Neural cell (in vitro differentiated cells): ENCODE measurements around the gene HMCN2. TPM values are rescaled to one million over a fixed set of nuclear protein-coding genes. Genes with fewer than 3 reads are reported as not detected.

Source experiments
- H2AFZ ChIP-seq: fragments of 200-600, 300-800 bp; sonication (generic), shearing (Covaris generic); 2 replicates; pipeline ENCODE4 v1.6.0; 2014; ENCODE audit warnings: low read depth, mild to moderate bottlenecking, antibody characterized with exemption, low read length, moderate library complexity
- H3F3A ChIP-seq: fragments of 200-600 bp; shearing (Covaris generic); 2 replicates; pipeline ENCODE4 v1.6.1; 2016; ENCODE audit warnings: mild to moderate bottlenecking, moderate library complexity, mixed read lengths, antibody characterized with exemption, low read length; ENCODE audit not compliant: insufficient read depth, poor library complexity, severe bottlenecking
- H3K27ac ChIP-seq: fragments of 200-600, 300-800 bp; sonication (generic), shearing (Covaris generic); 2 replicates; pipeline ENCODE4 v1.5.1; 2014; ENCODE audit warnings: mild to moderate bottlenecking, low read length, moderate library complexity
- H3K27me3 ChIP-seq: fragments of 300-800, 200-600 bp; sonication (generic), shearing (Covaris generic); 2 replicates; pipeline ENCODE4 v1.6.0; 2014; ENCODE audit warnings: mild to moderate bottlenecking, low read depth, low read length, moderate library complexity; ENCODE audit not compliant: insufficient read depth
- H3K36me3 ChIP-seq: fragments of 300-800, 200-600 bp; sonication (generic), shearing (Covaris generic); 2 replicates; pipeline ENCODE4 v1.5.1; 2014; ENCODE audit warnings: mild to moderate bottlenecking, antibody characterized with exemption, low read length, moderate library complexity; ENCODE audit not compliant: insufficient read depth
- H3K4me2 ChIP-seq: fragments of 300-800, 200-600 bp; sonication (generic), shearing (Covaris generic); 2 replicates; pipeline ENCODE4 v1.6.0; 2014; ENCODE audit warnings: mild to moderate bottlenecking, low read length
- H3K4me3 ChIP-seq: fragments of 300-800, 200-600 bp; sonication (generic), shearing (Covaris generic); 2 replicates; pipeline ENCODE4 v1.5.1; 2014; ENCODE audit warnings: mild to moderate bottlenecking, low read length, moderate library complexity
- H3K79me2 ChIP-seq: fragments of 200-600 bp; shearing (Covaris generic); replicated peaks from 2 replicates; pipeline ENCODE4 v1.6.0; 2014; ENCODE audit warnings: mild to moderate bottlenecking, low read length, moderate library complexity; ENCODE audit not compliant: insufficient read depth
- H3K9ac ChIP-seq: fragments of 300-800, 200-600 bp; sonication (generic), shearing (Covaris generic); 2 replicates; pipeline ENCODE4 v1.6.1; 2016; ENCODE audit warnings: mild to moderate bottlenecking, low read length, mixed read lengths
- H3K9me2 ChIP-seq: fragments of 200-600 bp; shearing (Covaris generic); 2 replicates; pipeline ENCODE4 v1.6.1; 2016; ENCODE audit warnings: mild to moderate bottlenecking, low read length, mixed read lengths; ENCODE audit not compliant: insufficient read depth
- H3K9me3 ChIP-seq: fragments of 200-600, 300-800 bp; sonication (generic), shearing (Covaris generic); 2 replicates; pipeline ENCODE4 v1.6.1; 2016; ENCODE audit warnings: mild to moderate bottlenecking, mixed run types, low read length, moderate library complexity, mixed read lengths
- H4K20me1 ChIP-seq: fragments of 200-600 bp; shearing (Covaris generic); 2 replicates; pipeline ENCODE4 v1.6.1; 2016; ENCODE audit warnings: mild to moderate bottlenecking, mixed run types; ENCODE audit not compliant: insufficient read depth
- EP300 ChIP-seq: fragments of 450-650 bp; conservative IDR thresholded peaks from 2 replicates; pipeline ENCODE4 v1.6.1; 2014; ENCODE audit warnings: antibody characterized with exemption, mild to moderate bottlenecking, moderate library complexity; ENCODE audit not compliant: poor library complexity, severe bottlenecking
- EZH2 ChIP-seq: fragments of 200-600, 300-800 bp; shearing (Covaris generic), sonication (generic); IDR thresholded peaks from 2 replicates; pipeline ENCODE4 v1.6.1; 2014; ENCODE audit warnings: antibody characterized with exemption, low read length, borderline replicate concordance, mild to moderate bottlenecking; ENCODE audit not compliant: insufficient read depth, poor library complexity, severe bottlenecking
- MXI1 ChIP-seq: fragments of 450-650 bp; conservative IDR thresholded peaks from 2 replicates; pipeline ENCODE4 v1.6.1; 2014; ENCODE audit warnings: antibody characterized with exemption, mild to moderate bottlenecking; ENCODE audit not compliant: poor library complexity, severe bottlenecking
- POLR2AphosphoS5 ChIP-seq: IDR thresholded peaks from 2 replicates; pipeline ENCODE4 v1.6.1; 2012
- RAD21 ChIP-seq: fragments of 450-650 bp; conservative IDR thresholded peaks from 2 replicates; pipeline ENCODE4 v1.6.1; 2014; ENCODE audit warnings: antibody characterized with exemption, mild to moderate bottlenecking, moderate library complexity
- SMC3 ChIP-seq: fragments of 450-650 bp; conservative IDR thresholded peaks from 2 replicates; pipeline ENCODE4 v1.6.1; 2014; ENCODE audit warnings: antibody characterized with exemption, mild to moderate bottlenecking, moderate library complexity; ENCODE audit not compliant: poor library complexity
- TAF1 ChIP-seq: IDR thresholded peaks from 2 replicates; pipeline ENCODE4 v1.6.1; 2012; ENCODE audit warnings: low read depth
- polyA plus RNA-seq: library from polyadenylated mRNA; depleted of rRNA; stranded (reverse); fragments of >200 nt; gene quantifications from 2 replicates; pipeline ENCODE4 v1.2.3, GENCODE V29; 2014
- TF ChIP-seq, protein P1 (sequence below): IDR thresholded peaks from 2 replicates; pipeline ENCODE4 v1.6.1; 2012; ENCODE audit warnings: borderline replicate concordance
- TF ChIP-seq, protein P2 (sequence below): fragments of 450-650 bp; IDR thresholded peaks from 2 replicates; pipeline ENCODE4 v1.5.1; 2014; ENCODE audit warnings: antibody characterized with exemption, mild to moderate bottlenecking, moderate library complexity; ENCODE audit not compliant: poor library complexity, severe bottlenecking

Gene HMCN2
- polyA plus RNA-seq, 1 donor from 2014 or later = 1.7 TPM

DNA sequence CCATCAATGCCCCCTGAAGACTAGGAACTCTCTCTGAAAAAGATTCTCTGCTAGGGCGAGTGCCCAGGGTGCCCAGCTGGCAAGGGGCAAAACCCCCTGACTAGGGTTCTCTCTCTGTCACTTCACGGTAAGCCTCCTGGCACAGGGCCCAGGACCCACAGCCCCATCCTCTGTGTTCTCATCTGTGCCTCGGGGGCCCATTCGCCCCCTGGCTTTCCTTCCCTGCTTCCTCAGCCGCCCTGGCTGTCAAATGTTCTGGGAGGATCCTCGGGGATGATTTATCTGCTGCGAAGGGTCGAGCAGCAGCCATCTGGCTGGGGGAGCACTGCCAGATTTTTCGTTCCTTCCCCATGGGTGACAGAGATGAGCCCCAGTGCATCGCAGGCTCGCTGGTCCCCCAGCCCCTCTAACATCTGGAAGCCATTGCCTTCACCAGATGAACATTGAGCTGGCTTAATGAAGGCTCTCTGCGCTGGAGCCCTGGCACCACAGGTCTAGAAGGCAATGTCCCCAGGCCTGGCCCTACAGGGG, 24.2 kb downstream of the HMCN2 start:
- no peak overlapping the region for H3K4me2 ChIP-seq
- no peak overlapping the region for H3K4me3 ChIP-seq
- no peaks in the 10 kb centered on the region for H3K27me3 ChIP-seq
- no peaks in the 10 kb centered on the region for H3K36me3 ChIP-seq
- H3K27ac ChIP-seq = no peak overlapping the region
- H3K9me2 ChIP-seq = no peaks in the 10 kb centered on the region
- no peaks in the 10 kb centered on the region for H4K20me1 ChIP-seq
- H3K9me3 ChIP-seq = no peaks in the 10 kb centered on the region
- H2AFZ ChIP-seq = no peak overlapping the region
- H3F3A ChIP-seq = no peaks in the 10 kb centered on the region
- H3K9ac ChIP-seq = no peak overlapping the region
- no peaks in the 10 kb centered on the region for H3K79me2 ChIP-seq
- TF ChIP-seq MXI1 = no peak
- no peak for TF ChIP-seq EZH2
- no peak for TF ChIP-seq POLR2AphosphoS5
- TF ChIP-seq RAD21 = no peak
- TF ChIP-seq, protein P1, sequence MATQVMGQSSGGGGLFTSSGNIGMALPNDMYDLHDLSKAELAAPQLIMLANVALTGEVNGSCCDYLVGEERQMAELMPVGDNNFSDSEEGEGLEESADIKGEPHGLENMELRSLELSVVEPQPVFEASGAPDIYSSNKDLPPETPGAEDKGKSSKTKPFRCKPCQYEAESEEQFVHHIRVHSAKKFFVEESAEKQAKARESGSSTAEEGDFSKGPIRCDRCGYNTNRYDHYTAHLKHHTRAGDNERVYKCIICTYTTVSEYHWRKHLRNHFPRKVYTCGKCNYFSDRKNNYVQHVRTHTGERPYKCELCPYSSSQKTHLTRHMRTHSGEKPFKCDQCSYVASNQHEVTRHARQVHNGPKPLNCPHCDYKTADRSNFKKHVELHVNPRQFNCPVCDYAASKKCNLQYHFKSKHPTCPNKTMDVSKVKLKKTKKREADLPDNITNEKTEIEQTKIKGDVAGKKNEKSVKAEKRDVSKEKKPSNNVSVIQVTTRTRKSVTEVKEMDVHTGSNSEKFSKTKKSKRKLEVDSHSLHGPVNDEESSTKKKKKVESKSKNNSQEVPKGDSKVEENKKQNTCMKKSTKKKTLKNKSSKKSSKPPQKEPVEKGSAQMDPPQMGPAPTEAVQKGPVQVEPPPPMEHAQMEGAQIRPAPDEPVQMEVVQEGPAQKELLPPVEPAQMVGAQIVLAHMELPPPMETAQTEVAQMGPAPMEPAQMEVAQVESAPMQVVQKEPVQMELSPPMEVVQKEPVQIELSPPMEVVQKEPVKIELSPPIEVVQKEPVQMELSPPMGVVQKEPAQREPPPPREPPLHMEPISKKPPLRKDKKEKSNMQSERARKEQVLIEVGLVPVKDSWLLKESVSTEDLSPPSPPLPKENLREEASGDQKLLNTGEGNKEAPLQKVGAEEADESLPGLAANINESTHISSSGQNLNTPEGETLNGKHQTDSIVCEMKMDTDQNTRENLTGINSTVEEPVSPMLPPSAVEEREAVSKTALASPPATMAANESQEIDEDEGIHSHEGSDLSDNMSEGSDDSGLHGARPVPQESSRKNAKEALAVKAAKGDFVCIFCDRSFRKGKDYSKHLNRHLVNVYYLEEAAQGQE = no peak
- TF ChIP-seq SMC3 = no peak
- TF ChIP-seq, protein P2, sequence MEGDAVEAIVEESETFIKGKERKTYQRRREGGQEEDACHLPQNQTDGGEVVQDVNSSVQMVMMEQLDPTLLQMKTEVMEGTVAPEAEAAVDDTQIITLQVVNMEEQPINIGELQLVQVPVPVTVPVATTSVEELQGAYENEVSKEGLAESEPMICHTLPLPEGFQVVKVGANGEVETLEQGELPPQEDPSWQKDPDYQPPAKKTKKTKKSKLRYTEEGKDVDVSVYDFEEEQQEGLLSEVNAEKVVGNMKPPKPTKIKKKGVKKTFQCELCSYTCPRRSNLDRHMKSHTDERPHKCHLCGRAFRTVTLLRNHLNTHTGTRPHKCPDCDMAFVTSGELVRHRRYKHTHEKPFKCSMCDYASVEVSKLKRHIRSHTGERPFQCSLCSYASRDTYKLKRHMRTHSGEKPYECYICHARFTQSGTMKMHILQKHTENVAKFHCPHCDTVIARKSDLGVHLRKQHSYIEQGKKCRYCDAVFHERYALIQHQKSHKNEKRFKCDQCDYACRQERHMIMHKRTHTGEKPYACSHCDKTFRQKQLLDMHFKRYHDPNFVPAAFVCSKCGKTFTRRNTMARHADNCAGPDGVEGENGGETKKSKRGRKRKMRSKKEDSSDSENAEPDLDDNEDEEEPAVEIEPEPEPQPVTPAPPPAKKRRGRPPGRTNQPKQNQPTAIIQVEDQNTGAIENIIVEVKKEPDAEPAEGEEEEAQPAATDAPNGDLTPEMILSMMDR = no peak
- TF ChIP-seq EP300 = no peak
- TF ChIP-seq TAF1 = no peak

DNA sequence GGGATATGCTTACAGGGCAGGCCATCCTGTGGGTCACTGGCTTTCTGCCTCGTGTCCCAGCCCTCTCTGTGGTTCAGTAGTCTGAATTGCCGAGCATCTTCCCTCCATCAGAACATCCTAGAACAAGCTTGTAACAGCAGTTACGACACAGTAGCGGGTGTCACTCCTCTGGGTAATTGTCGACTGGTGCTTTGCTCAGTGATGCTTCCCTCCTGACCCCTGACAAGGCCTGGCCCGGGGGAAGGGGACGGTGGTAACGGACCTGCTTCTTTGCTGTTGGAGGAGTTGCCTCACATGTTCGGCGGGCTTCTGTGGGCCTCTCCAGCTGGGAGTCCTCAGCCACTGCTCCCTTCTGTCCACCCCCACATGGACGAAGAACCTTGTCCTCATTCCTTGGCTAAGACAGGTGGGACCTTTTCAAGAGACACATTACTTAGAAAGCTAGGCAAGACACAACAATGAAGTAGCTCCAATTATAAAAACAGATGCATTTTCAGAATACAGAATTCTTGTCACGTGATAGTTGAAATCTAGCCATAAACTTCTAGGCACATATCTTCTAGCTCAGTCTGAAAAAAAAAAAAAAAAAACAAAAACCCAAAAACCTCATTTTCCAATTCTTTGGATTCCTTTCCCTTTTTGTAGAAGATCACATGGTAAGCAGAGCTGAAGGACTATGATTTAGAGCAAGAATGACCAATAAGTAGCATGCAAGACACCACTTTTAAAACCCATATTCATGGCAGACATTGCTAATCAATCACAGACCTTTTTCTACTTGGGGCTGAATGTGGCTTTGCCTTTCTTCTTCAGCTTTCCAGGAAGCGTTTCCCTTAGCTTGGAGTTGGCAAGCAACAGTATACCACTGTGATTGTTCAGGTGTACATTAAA, 25.0 kb downstream of the HMCN2 start:
- no peaks in the 10 kb centered on the region for H3F3A ChIP-seq
- no peak overlapping the region for H3K9ac ChIP-seq
- TF ChIP-seq TAF1 (no peak), POLR2AphosphoS5 (no peak), SMC3 (no peak), RAD21 (no peak), EP300 (no peak), MXI1 (no peak), EZH2 (no peak)
- TF ChIP-seq, protein P1 = no peak
- TF ChIP-seq, protein P2 = no peak
- no peak overlapping the region for H3K4me2 ChIP-seq
- H2AFZ ChIP-seq = no peak overlapping the region
- no peak overlapping the region for H3K4me3 ChIP-seq
- H3K27ac ChIP-seq = no peak overlapping the region
- H3K79me2 ChIP-seq = no peaks in the 10 kb centered on the region
- H3K9me2 ChIP-seq = no peaks in the 10 kb centered on the region
- H3K9me3 ChIP-seq = no peaks in the 10 kb centered on the region
- H4K20me1 ChIP-seq = no peaks in the 10 kb centered on the region
- no peaks in the 10 kb centered on the region for H3K36me3 ChIP-seq
- no peaks in the 10 kb centered on the region for H3K27me3 ChIP-seq
